ENCODE measurements around the gene IQCH. TPM values are rescaled to one million over a fixed set of nuclear protein-coding genes. Genes with fewer than 3 reads are reported as not detected.

The IQCH gene
- total RNA-seq, 1 donor from 2014 or later, result 1.4 TPM

GRCh38 chr15:67551207-67551743 lies 296.7 kb downstream of the IQCH start:
- ATAC-seq, result no peak
- no peak for DNase-seq (ENCODE audit: low spot score)

Other genes starting within 250 kb of the IQCH start
- 17.1 TPM for gene SMAD3, start 189.2 kb upstream of the IQCH start, total RNA-seq
- 12.4 TPM for gene AAGAB, start 125 bp upstream of the IQCH start, total RNA-seq

Measured in left lobe of liver (tissue), 2 donors.